HepG2 (cell line): ENCODE results near the gene CKS1B. TPM values are rescaled to one million over a fixed set of nuclear protein-coding genes. Genes with fewer than 3 reads are reported as not detected.

Source experiments
- ATAC-seq: fragments of 200-7000 bp; cut with Tn5 transposase; 3 replicates; pipeline ENCODE4 v1.9.1; 2020; ENCODE audit warnings: mild to moderate bottlenecking, moderate library complexity
- BruUV-seq: library from RNA; stranded (reverse); fragments of 400-500 nt; replicated peaks from 2 replicates; lab custom pipeline; 2021; lab: Mats Ljungman, UMichigan
- CTCF ChIA-PET: fragments of 300-600 bp; formaldehyde crosslinking; extraction: SDS; loops from one replicate; lab custom pipeline; 2021; ENCODE audit warnings: low total read pairs, inconsistent platforms, low intra/inter-chr PET ratio; lab: Yijun Ruan, JAX
- POLR2A ChIA-PET: fragments of 350-600 bp; sonication (Branson Sonifier 250); formaldehyde crosslinking; loops from one replicate; lab custom pipeline; 2020; ENCODE audit warnings: antibody characterized with exemption, inconsistent platforms; lab: Yijun Ruan, JAX
- DNase-seq: peaks from one replicate; pipeline ENCODE4 v3.0.0-alpha.2; 2015; ENCODE audit warnings: low spot score
- FAIRE-seq: peaks from 3 replicates; lab custom pipeline; 2011; peaks lifted over from hg19 to GRCh38; lab: Jason Lieb, UNC
- H2AFZ ChIP-seq: one replicate; pipeline ENCODE4 v1.6.1; 2011; ENCODE audit warnings: low read length, inconsistent platforms
- H3K27ac ChIP-seq: fragments of 300-600 bp; 3 replicates; pipeline ENCODE4 v1.8.0; 2011; ENCODE audit warnings: mixed run types, mild to moderate bottlenecking, mixed read lengths, low read length, inconsistent platforms; ENCODE audit not compliant: insufficient read depth; ENCODE audit errors: extremely low read length
- H3K27me3 ChIP-seq, 2 experiments: fragments of 200-600 bp in 1 of 2; 2 replicates in 1 of 2; 3 replicates in 1 of 2; pipeline versions ENCODE4 v1.6.0 to v1.8.0; 2011; ENCODE audit warnings: low read length in 2 of 2, mild to moderate bottlenecking in 2 of 2, moderate library complexity in 2 of 2, inconsistent platforms in 1 of 2; ENCODE audit not compliant: insufficient read depth in 2 of 2, control insufficient read depth in 1 of 2
- H3K36me3 ChIP-seq, 2 experiments: fragments of 200-600 bp in 1 of 2; replicated peaks in 1 of 2; 2 replicates in 1 of 2; 3 replicates in 1 of 2; pipeline versions ENCODE4 v1.5.1 to v1.8.0; 2011; ENCODE audit warnings: low read length in 2 of 2, inconsistent platforms in 1 of 2; ENCODE audit not compliant: insufficient read depth in 2 of 2, control insufficient read depth in 1 of 2
- H3K4me1 ChIP-seq: 2 replicates; pipeline ENCODE4 v1.5.1; 2012; ENCODE audit warnings: low read length, inconsistent platforms; ENCODE audit not compliant: insufficient read depth
- H3K4me2 ChIP-seq: 2 replicates; pipeline ENCODE4 v1.6.0; 2011; ENCODE audit warnings: low read depth, low read length, inconsistent platforms
- H3K4me3 ChIP-seq, 3 experiments: fragments of 200-600 bp in 1 of 3; sonication (generic), shearing (Covaris generic) in 1 of 3; replicated peaks in 1 of 3; 2 replicates each; pipeline ENCODE4 v1.5.1; 2011 to 2016; ENCODE audit warnings: low read length in 3 of 3, inconsistent platforms in 2 of 3, low read depth in 2 of 3, mild to moderate bottlenecking in 2 of 3, control low read depth in 1 of 3, mixed read lengths in 1 of 3; ENCODE audit not compliant: insufficient read depth in 1 of 3
- H3K79me2 ChIP-seq: one replicate; pipeline ENCODE4 v1.6.1; 2011; ENCODE audit warnings: low read length, inconsistent platforms; ENCODE audit not compliant: insufficient read depth
- H3K9ac ChIP-seq: 2 replicates; pipeline ENCODE4 v1.6.0; 2011; ENCODE audit warnings: mild to moderate bottlenecking, low read depth, low read length, inconsistent platforms; ENCODE audit not compliant: insufficient read depth
- H3K9me3 ChIP-seq: 2 replicates; pipeline ENCODE4 v1.5.1; 2012; ENCODE audit warnings: mild to moderate bottlenecking, low read length
- H4K20me1 ChIP-seq: 2 replicates; pipeline ENCODE4 v1.6.0; 2011; ENCODE audit warnings: inconsistent platforms, mild to moderate bottlenecking, low read length, moderate library complexity; ENCODE audit not compliant: insufficient read depth
- EHMT2 ChIP-seq: fragments of 200-600 bp; sonication (generic); IDR thresholded peaks from 2 replicates; pipeline ENCODE4 v1.7.0; 2017; ENCODE audit warnings: antibody characterized with exemption, low read depth, low read length, borderline replicate concordance
- KDM6A ChIP-seq: IDR thresholded peaks from 2 replicates; pipeline ENCODE4 v1.6.1; 2016; ENCODE audit warnings: low read depth
- NFYC ChIP-seq: IDR thresholded peaks from 2 replicates; pipeline ENCODE4 v1.6.1; 2016; ENCODE audit warnings: missing genetic modification reagents, missing compliant biosample characterization
- PCBP1 ChIP-seq: fragments of 200-400 bp; formaldehyde crosslinking; IDR thresholded peaks from 2 replicates; pipeline ENCODE4 v1.6.1; 2017; ENCODE audit warnings: mild to moderate bottlenecking, low read depth, low read length, borderline replicate concordance
- RBFOX2 ChIP-seq: fragments of 200-400 bp; formaldehyde crosslinking; IDR thresholded peaks from 2 replicates; pipeline ENCODE4 v1.6.1; 2017; ENCODE audit warnings: low read depth, mild to moderate bottlenecking, low read length
- RFX3 ChIP-seq: IDR thresholded peaks from 2 replicates; pipeline ENCODE4 v1.6.1; 2016; ENCODE audit warnings: missing biosample characterization, missing genetic modification reagents
- ZNF24 ChIP-seq: fragments of 450-650 bp; IDR thresholded peaks from 2 replicates; pipeline ENCODE4 v1.6.1; 2017; ENCODE audit warnings: antibody characterized with exemption, mild to moderate bottlenecking
- ZNF292 ChIP-seq: sonication (generic); formaldehyde crosslinking; IDR thresholded peaks from 2 replicates; pipeline ENCODE4 v1.8.1; 2022; ENCODE audit warnings: mild to moderate bottlenecking, low read depth, missing genetic modification reagents, borderline replicate concordance
- ZNF431 ChIP-seq: sonication (generic); formaldehyde crosslinking; IDR thresholded peaks from 2 replicates; pipeline ENCODE4 v1.9.0; 2022; ENCODE audit warnings: missing genetic modification reagents, low read depth, mild to moderate bottlenecking, borderline replicate concordance
- WGBS: methylation state at CpG from one replicate; pipeline ENCODE4 v1.1.6; 2017; ENCODE audit warnings: low lambda C conversion rate; 5-methylcytosine and 5-hydroxymethylcytosine counted together
- in situ Hi-C: cut with HindIII; loops from 2 replicates; pipeline ENCODE4 v1.10.0; 2017; ENCODE audit warnings: low pct_unique_long_range_greater_than_20kb; ENCODE audit not compliant: extremely low pct_ligation_motif_present
- intact Hi-C: fragments of 100-400 bp; cut with micrococcal nuclease; formaldehyde crosslinking; loops from one replicate; pipeline ENCODE4 v1.10.0; 2022; ENCODE audit not compliant: unreplicated experiment
- polyA plus RNA-seq, 8 experiments: library from polyadenylated mRNA; depleted of rRNA in 3 of 8; stranded (reverse) in 7 of 8; unstranded in 1 of 8; fragments of >200 nt; fragmentation: Illumina TruSeq in 4 of 8; extraction: Trizol in 4 of 8; gene quantifications; 2 replicates each; pipeline versions ENCODE4 v1.2.1 to v1.2.3, GENCODE V29; 2011 to 2016; ENCODE audit warnings: low read depth in 4 of 8, missing spikeins in 1 of 8, mixed read lengths in 1 of 8; ENCODE audit not compliant: insufficient read depth in 1 of 8
- total RNA-seq, 5 experiments: library from RNA; depleted of rRNA; stranded (reverse); fragments of >200 nt; fragmentation: Illumina TruSeq; extraction: Trizol; gene quantifications; 2 replicates each; pipeline ENCODE4 v1.2.3, GENCODE V29; 2016; ENCODE audit warnings: low read depth in 1 of 5
- TF ChIP-seq, protein P1 (sequence below): sonication (generic); formaldehyde crosslinking; IDR thresholded peaks from 2 replicates; pipeline ENCODE4 v1.5.1; 2020; ENCODE audit warnings: mild to moderate bottlenecking, missing genetic modification reagents, moderate library complexity
- TF ChIP-seq, protein P2 (sequence below): sonication (generic); formaldehyde crosslinking; IDR thresholded peaks from 2 replicates; pipeline ENCODE4 v1.4.0; 2020; ENCODE audit warnings: missing genetic modification reagents

The CKS1B gene
- total and polyA plus RNA-seq, 2 of the 13 experiments (the other 11 are each of a cell fraction or from before 2014, with no cell fraction given), result 217 to 222 TPM

DNA sequence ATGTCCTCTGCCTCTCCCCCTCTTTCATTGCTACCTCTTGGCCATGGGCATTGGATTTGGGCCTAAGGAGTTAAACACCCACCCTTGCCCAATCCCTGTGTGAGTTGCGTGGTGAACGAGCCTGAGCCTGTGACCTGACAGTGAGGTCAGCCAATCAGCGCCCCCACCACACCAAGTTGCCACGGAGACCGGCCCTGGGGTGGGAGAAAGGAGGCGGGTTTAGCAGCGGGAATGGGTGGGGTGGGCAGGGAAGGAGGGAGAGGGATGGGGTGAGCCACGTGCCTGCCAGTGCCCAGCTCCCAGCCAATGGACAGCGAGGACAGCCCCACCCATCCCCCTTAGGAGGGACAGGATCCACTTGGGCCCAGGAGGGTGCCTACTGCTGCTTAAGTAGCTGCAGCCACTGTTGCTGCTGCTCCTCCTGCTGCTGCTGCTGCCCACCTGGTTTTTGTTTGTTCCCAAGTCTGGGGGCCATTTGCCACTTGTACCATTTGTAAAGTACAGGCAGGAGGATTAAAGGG, 37.6 kb downstream of the CKS1B start:
- WGBS, result 80% methylated on average over 9 of the region's 9 CpGs
- FAIRE-seq (no peak), DNase-seq (no peak), ATAC-seq (no peak)
- intact Hi-C loops (no loop called here), in situ Hi-C loops (no loop called here)
- ChIA-PET POLR2A (interaction anchor here (2.1 to 8.2 kb wide), 2 partner anchors 10 to 39 kb away, joined by 9 to 90 read pairs; partner anchors contain the start of gene ZBTB7B), CTCF (no interaction called here)
- Histone ChIP-seq H4K20me1 (peaks cover 9% of the 10 kb centered on the region; the same call in 1 of the 2 replicates), H3K9ac (no peak overlapping the region), H3K36me3 (peaks cover 9 to 33% of the 10 kb centered on the region in 2 experiments; a peak in 4 of 5 replicates), H3K4me2 (no peak overlapping the region), H2AFZ (no peak overlapping the region), H3K4me3 (no peak overlapping the region), H3K79me2 (peaks cover 19% of the 10 kb centered on the region), H3K27me3 (no peaks in the 10 kb centered on the region), H3K27ac (peak overlapping the region; percentile 40), H3K9me3 (no peaks in the 10 kb centered on the region), H3K4me1 (peaks cover 69% of the 10 kb centered on the region)
- TF ChIP-seq, protein P1, sequence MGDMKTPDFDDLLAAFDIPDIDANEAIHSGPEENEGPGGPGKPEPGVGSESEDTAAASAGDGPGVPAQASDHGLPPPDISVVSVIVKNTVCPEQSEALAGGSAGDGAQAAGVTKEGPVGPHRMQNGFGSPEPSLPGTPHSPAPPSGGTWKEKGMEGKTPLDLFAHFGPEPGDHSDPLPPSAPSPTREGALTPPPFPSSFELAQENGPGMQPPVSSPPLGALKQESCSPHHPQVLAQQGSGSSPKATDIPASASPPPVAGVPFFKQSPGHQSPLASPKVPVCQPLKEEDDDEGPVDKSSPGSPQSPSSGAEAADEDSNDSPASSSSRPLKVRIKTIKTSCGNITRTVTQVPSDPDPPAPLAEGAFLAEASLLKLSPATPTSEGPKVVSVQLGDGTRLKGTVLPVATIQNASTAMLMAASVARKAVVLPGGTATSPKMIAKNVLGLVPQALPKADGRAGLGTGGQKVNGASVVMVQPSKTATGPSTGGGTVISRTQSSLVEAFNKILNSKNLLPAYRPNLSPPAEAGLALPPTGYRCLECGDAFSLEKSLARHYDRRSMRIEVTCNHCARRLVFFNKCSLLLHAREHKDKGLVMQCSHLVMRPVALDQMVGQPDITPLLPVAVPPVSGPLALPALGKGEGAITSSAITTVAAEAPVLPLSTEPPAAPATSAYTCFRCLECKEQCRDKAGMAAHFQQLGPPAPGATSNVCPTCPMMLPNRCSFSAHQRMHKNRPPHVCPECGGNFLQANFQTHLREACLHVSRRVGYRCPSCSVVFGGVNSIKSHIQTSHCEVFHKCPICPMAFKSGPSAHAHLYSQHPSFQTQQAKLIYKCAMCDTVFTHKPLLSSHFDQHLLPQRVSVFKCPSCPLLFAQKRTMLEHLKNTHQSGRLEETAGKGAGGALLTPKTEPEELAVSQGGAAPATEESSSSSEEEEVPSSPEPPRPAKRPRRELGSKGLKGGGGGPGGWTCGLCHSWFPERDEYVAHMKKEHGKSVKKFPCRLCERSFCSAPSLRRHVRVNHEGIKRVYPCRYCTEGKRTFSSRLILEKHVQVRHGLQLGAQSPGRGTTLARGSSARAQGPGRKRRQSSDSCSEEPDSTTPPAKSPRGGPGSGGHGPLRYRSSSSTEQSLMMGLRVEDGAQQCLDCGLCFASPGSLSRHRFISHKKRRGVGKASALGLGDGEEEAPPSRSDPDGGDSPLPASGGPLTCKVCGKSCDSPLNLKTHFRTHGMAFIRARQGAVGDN (CRISPR knock-in tag), result peak; percentile 25; the same call in 1 of the 2 replicates
- TF ChIP-seq NFYC (CRISPR knock-in tag) (peak; percentile 27; the same call in 1 of the 2 replicates), RBFOX2 (0 out of 2 replicates have a peak, but pooled peaks have one; percentile 27), KDM6A (CRISPR knock-in tag) (no peak), ZNF431 (no peak), RFX3 (CRISPR knock-in tag) (peak; percentile 52; the same call in 1 of the 2 replicates), PCBP1 (peak; percentile 90), EHMT2 (no peak), ZNF292 (no peak), ZNF24 (no peak)
- TF ChIP-seq, protein P2, sequence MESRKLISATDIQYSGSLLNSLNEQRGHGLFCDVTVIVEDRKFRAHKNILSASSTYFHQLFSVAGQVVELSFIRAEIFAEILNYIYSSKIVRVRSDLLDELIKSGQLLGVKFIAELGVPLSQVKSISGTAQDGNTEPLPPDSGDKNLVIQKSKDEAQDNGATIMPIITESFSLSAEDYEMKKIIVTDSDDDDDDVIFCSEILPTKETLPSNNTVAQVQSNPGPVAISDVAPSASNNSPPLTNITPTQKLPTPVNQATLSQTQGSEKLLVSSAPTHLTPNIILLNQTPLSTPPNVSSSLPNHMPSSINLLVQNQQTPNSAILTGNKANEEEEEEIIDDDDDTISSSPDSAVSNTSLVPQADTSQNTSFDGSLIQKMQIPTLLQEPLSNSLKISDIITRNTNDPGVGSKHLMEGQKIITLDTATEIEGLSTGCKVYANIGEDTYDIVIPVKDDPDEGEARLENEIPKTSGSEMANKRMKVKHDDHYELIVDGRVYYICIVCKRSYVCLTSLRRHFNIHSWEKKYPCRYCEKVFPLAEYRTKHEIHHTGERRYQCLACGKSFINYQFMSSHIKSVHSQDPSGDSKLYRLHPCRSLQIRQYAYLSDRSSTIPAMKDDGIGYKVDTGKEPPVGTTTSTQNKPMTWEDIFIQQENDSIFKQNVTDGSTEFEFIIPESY (CRISPR knock-in tag), result peak; percentile 71; the same call in 1 of the 2 replicates
- no TSS peak for BruUV-seq
